Left lung (tissue), 10 donors: ENCODE data around the gene GTF2A1. TPM values are rescaled to one million over a fixed set of nuclear protein-coding genes. Genes with fewer than 3 reads are reported as not detected.

Source experiments
- ATAC-seq: fragments of 200-7000 bp; cut with Tn5 transposase; one replicate; pipeline ENCODE4 v1.9.1; 2020; ENCODE audit warnings: moderate library complexity
- DNase-seq, 4 donors: peaks; one replicate each; pipeline ENCODE4 v3.0.0-alpha.2; 2013 to 2020
- H3K27ac ChIP-seq, 2 donors: fragments of 200-600 bp; sonication (generic) in 1 of 2; one replicate each; pipeline versions ENCODE4 v1.5.0 to v1.8.0; 2020 to 2021
- H3K27me3 ChIP-seq, 2 donors: fragments of 200-600 bp; sonication (generic) in 1 of 2; one replicate each; pipeline versions ENCODE4 v1.5.0 to v1.8.0; 2020 to 2021
- H3K36me3 ChIP-seq, 2 donors: fragments of 200-600 bp; sonication (generic) in 1 of 2; one replicate each; pipeline versions ENCODE4 v1.5.0 to v1.8.0; 2020 to 2021
- H3K4me1 ChIP-seq, 2 donors: fragments of 200-600 bp; one replicate each; pipeline ENCODE4 v1.8.0; 2021
- H3K4me3 ChIP-seq, 2 donors: fragments of 200-600 bp; sonication (generic) in 1 of 2; one replicate each; pipeline versions ENCODE4 v1.5.0 to v1.8.0; 2020 to 2021; ENCODE audit warnings: mild to moderate bottlenecking in 1 of 2
- H3K9me3 ChIP-seq, 2 donors: fragments of 200-600 bp; sonication (generic) in 1 of 2; one replicate each; pipeline versions ENCODE4 v1.5.0 to v1.8.0; 2020 to 2021
- intact Hi-C, 2 donors: fragments of 100-400 bp; cut with DNase I; formaldehyde crosslinking; loops; one replicate each; pipeline versions ENCODE4 v1.11.2 to v1.14.2; 2022
- polyA plus RNA-seq, 6 donors: library from polyadenylated mRNA; unstranded; fragments of 120-200 nt; gene quantifications; one replicate each; pipeline ENCODE4 v1.2.1, GENCODE V29; 2013; ENCODE audit not compliant: insufficient read length in 6 of 6
- total RNA-seq, 2 donors: library from RNA; stranded (reverse); fragmentation: NEBNext Ultra II Directional; extraction: Animal tissue kit (Norgen Biotek cat#: 25700); gene quantifications; one replicate each; pipeline ENCODE4 v1.2.1, GENCODE V29; 2021
- TF ChIP-seq, protein P1 (sequence below), 2 donors: fragments of 200-600 bp; sonication (generic) in 1 of 2; IDR thresholded peaks; one replicate each; pipeline versions ENCODE4 v1.5.0 to v1.8.0; 2021; ENCODE audit warnings: antibody characterized with exemption in 2 of 2
- donor health status: DM: no; HTN: yes; CAD: no.
- donor health status: DM: no; HTN: no; CAD: no.

GTF2A1 gene
- total and polyA plus RNA-seq, 8 donors = 26.0 to 41.8 (median 33.3) TPM

GRCh38 chr14:81265636-81266169, 44.9 kb upstream of the GTF2A1 start:
- DNase-seq (no peak), ATAC-seq (no peak)
- H3K27ac ChIP-seq = no peak overlapping the region
- intact Hi-C loops = loop anchor here in 1 of 2 donors (5.0 kb wide), 1 partner anchor 187 kb away; no protein-coding TSS in a partner anchor
- no peaks in the 10 kb centered on the region for H3K9me3 ChIP-seq
- no peaks in the 10 kb centered on the region for H3K4me1 ChIP-seq
- no peak overlapping the region for H3K4me3 ChIP-seq
- TF ChIP-seq, protein P1, sequence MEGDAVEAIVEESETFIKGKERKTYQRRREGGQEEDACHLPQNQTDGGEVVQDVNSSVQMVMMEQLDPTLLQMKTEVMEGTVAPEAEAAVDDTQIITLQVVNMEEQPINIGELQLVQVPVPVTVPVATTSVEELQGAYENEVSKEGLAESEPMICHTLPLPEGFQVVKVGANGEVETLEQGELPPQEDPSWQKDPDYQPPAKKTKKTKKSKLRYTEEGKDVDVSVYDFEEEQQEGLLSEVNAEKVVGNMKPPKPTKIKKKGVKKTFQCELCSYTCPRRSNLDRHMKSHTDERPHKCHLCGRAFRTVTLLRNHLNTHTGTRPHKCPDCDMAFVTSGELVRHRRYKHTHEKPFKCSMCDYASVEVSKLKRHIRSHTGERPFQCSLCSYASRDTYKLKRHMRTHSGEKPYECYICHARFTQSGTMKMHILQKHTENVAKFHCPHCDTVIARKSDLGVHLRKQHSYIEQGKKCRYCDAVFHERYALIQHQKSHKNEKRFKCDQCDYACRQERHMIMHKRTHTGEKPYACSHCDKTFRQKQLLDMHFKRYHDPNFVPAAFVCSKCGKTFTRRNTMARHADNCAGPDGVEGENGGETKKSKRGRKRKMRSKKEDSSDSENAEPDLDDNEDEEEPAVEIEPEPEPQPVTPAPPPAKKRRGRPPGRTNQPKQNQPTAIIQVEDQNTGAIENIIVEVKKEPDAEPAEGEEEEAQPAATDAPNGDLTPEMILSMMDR (IDR thresholded peaks at IDR 0.05) = no peak
- H3K27me3 ChIP-seq = peaks cover 0 to 4% of the 10 kb centered on the region in 2 donors
- H3K36me3 ChIP-seq = no peaks in the 10 kb centered on the region

DNA sequence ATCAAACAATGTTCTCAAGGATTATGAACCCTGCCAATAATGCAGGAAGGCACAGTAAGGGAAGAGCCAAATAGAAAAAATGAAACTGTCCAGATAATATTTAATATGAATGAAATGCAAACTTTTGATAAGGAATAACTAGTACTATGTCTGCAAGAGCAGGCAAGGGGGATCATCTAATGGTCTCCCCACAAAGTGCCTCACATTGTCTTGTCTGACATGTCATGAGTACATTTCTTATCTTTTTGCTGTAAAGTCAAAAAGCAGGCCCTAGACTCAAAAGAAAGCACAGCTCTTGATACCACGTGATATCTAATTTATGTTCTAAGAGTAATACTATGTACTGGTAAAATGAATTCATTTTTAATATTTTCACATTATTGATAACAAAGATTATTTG, 43.9 kb upstream of the GTF2A1 start:
- TF ChIP-seq, protein P1 (IDR thresholded peaks at IDR 0.05) = no peak
- H3K27ac ChIP-seq = no peak overlapping the region
- peaks cover 0 to 4% of the 10 kb centered on the region in 2 donors for H3K27me3 ChIP-seq
- no peaks in the 10 kb centered on the region for H3K4me1 ChIP-seq
- H3K9me3 ChIP-seq = no peaks in the 10 kb centered on the region
- intact Hi-C loops = loop anchor here in 1 of 2 donors (5.0 kb wide), 1 partner anchor 188 kb away; no protein-coding TSS in a partner anchor
- H3K4me3 ChIP-seq = no peak overlapping the region
- H3K36me3 ChIP-seq = no peaks in the 10 kb centered on the region
- DNase-seq (no peak), ATAC-seq (no peak)

- TF ChIP-seq, protein P1 (IDR thresholded peaks at IDR 0.05) = no peak
- H3K36me3 ChIP-seq = no peaks in the 10 kb centered on the region
- peaks cover 0 to 4% of the 10 kb centered on the region in 2 donors for H3K27me3 ChIP-seq
- intact Hi-C loops = no loop called here
- no peak overlapping the region for H3K4me3 ChIP-seq
- DNase-seq (no peak), ATAC-seq (no peak)
- H3K27ac ChIP-seq = no peak overlapping the region
- H3K4me1 ChIP-seq = no peaks in the 10 kb centered on the region
- no peaks in the 10 kb centered on the region for H3K9me3 ChIP-seq
Measured at GRCh38 chr14:81263777-81264410, 43.1 kb upstream of the GTF2A1 start.

- DNase-seq (no peak), ATAC-seq (no peak)
- no peaks in the 10 kb centered on the region for H3K9me3 ChIP-seq
- no peaks in the 10 kb centered on the region for H3K4me1 ChIP-seq
- H3K27ac ChIP-seq = no peak overlapping the region
- H3K36me3 ChIP-seq = no peaks in the 10 kb centered on the region
- intact Hi-C loops = no loop called here
- peaks cover 0 to 4% of the 10 kb centered on the region in 2 donors for H3K27me3 ChIP-seq
- TF ChIP-seq, protein P1 (IDR thresholded peaks at IDR 0.05) = no peak
- H3K4me3 ChIP-seq = no peak overlapping the region
Measured at GRCh38 chr14:81261176-81261575, 40.4 kb upstream of the GTF2A1 start.

- Histone ChIP-seq H3K4me3 (no peak overlapping the region), H3K9me3 (no peaks in the 10 kb centered on the region), H3K36me3 (no peaks in the 10 kb centered on the region), H3K4me1 (no peaks in the 10 kb centered on the region), H3K27me3 (peaks cover 0 to 4% of the 10 kb centered on the region in 2 donors), H3K27ac (no peak overlapping the region)
- TF ChIP-seq, protein P1 (IDR thresholded peaks at IDR 0.05) = no peak
- ATAC-seq (no peak), DNase-seq (no peak)
- intact Hi-C loops = no loop called here
Measured at GRCh38 chr14:81260732-81261131, 40.0 kb upstream of the GTF2A1 start.
